OCI-LY3 (cell line): ENCODE measurements around the gene KL.

Experiments
- EZH2phosphoT487 ChIP-seq: fragments of 200-600 bp; shearing (Covaris generic); IDR thresholded peaks from 2 replicates; pipeline ENCODE4 v1.6.1; 2018; ENCODE audit warnings: antibody characterized with exemption, mixed run types, low read depth
- TF ChIP-seq, protein P1 (sequence below): fragments of 200-600, 300-600 bp; sonication (generic); IDR thresholded peaks from 2 replicates; pipeline ENCODE4 v1.5.1; 2014; ENCODE audit warnings: antibody characterized with exemption, low read length, low read depth

DNA sequence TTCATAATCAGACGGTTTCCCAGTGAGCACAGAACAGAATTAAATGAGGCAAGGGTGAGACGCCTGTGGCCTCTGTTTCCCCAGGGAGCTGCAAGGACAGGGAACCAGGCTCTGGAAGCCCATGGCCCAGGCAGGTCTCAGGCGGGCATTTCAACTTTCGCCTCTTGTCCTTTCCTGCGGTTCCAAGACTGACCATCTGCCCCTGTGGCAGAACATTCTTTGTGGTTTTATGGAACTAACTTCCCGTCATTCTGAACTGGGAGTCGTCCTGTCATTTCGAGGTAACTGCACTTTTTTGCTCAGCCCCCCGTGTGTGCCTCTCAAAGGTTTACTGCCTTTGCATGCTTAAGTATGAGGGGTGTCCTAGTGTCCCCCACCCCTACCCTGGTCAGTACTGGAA, 70.9 kb downstream of the KL start:
- TF ChIP-seq, protein P1, sequence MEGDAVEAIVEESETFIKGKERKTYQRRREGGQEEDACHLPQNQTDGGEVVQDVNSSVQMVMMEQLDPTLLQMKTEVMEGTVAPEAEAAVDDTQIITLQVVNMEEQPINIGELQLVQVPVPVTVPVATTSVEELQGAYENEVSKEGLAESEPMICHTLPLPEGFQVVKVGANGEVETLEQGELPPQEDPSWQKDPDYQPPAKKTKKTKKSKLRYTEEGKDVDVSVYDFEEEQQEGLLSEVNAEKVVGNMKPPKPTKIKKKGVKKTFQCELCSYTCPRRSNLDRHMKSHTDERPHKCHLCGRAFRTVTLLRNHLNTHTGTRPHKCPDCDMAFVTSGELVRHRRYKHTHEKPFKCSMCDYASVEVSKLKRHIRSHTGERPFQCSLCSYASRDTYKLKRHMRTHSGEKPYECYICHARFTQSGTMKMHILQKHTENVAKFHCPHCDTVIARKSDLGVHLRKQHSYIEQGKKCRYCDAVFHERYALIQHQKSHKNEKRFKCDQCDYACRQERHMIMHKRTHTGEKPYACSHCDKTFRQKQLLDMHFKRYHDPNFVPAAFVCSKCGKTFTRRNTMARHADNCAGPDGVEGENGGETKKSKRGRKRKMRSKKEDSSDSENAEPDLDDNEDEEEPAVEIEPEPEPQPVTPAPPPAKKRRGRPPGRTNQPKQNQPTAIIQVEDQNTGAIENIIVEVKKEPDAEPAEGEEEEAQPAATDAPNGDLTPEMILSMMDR = no peak
- TF ChIP-seq EZH2phosphoT487 = no peak
